ENCODE results near the gene ZC3H4. TPM values are rescaled to one million over a fixed set of nuclear protein-coding genes. Genes with fewer than 3 reads are reported as not detected.

Gene ZC3H4
- total and polyA plus RNA-seq, 9 of the 15 experiments (the other 6 are each of a cell fraction or from before 2014, with no cell fraction given), result 2.2 to 75.6 (median 18.3) TPM

DNA sequence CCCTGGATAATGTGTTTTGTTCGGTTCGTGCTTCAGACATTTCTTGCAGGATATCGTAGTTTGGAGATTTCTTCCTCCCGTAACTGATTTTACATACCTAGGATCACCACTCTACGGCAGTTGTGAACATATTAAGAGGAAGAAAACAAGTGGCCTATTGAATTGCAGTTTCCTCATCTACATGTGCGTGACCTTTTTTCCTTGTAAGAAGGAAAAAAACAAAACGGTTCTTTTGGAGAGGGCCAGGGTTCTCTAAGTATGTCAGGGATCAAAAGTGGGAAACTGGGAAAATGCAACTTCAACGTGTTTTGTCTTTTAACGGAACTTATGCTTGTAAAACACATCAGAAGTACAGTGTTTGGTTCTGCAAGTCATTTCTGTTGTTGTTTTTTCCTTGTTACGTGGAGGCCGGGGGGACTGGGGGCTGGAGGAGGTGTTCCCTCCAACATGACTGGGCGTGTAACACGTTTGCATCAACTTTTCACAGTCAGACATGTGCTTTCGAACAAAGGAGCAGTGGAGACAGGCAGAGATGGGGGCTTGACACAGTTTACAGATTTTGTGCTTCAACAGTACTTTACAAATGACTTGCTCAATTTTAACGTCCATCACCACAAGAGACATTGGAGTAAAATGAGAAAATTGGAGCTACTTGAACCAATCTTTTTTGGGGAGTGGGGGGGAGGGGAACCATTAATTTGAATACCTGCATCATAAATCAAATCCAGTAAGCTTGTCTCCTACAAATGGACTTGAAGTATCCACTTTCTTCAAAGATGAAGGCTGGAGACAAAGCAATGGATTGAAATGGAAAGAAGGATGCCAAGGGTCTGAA is 3.8 kb downstream of the ZC3H4 start (continued):
- TF ChIP-seq ZNF431 (CRISPR knock-in tag; IDR thresholded peaks at IDR 0.05) (no peak), ZNF121 (CRISPR knock-in tag; conservative IDR thresholded peaks at IDR 0.05) (no peak), RBM34 (IDR thresholded peaks at IDR 0.05; ENCODE audit: borderline replicate concordance, insufficient read depth, low read length) (no peak), POLR2G (IDR thresholded peaks at IDR 0.05; ENCODE audit: low read depth, low read length) (peak; percentile 35), CTCFL (IDR thresholded peaks at IDR 0.05; ENCODE audit: borderline replicate concordance, insufficient read depth, low read depth, low read length, poor library complexity, severe bottlenecking) (no peak), ZNF165 (CRISPR knock-in tag; IDR thresholded peaks at IDR 0.05; ENCODE audit: borderline replicate concordance) (no peak), MAFF (IDR thresholded peaks at IDR 0.05; ENCODE audit: low read length) (peak; percentile 75), ELK3 (CRISPR knock-in tag; IDR thresholded peaks at IDR 0.05) (no peak), SMARCA4 (IDR thresholded peaks at IDR 0.05) (peak; percentile 13; the same call in 1 of the 2 replicates), ARID3B (CRISPR knock-in tag; IDR thresholded peaks at IDR 0.05; ENCODE audit: borderline replicate concordance) (no peak), PURB (CRISPR knock-in tag; IDR thresholded peaks at IDR 0.05; ENCODE audit: low read depth) (no peak), SNIP1 (IDR thresholded peaks at IDR 0.05; ENCODE audit: low read depth) (no peak), ZNF184 (CRISPR knock-in tag; IDR thresholded peaks at IDR 0.05) (no peak), KDM1A (IDR thresholded peaks at IDR 0.05) (peak in 1 of 2 experiments; percentile 52; a peak in 1 of 4 replicates), ZNF133 (CRISPR knock-in tag; IDR thresholded peaks at IDR 0.05) (no peak), NKRF (IDR thresholded peaks at IDR 0.05; ENCODE audit: borderline replicate concordance) (peak; percentile 87), TAF15 (IDR thresholded peaks at IDR 0.05; ENCODE audit: low read depth, low read length) (no peak), CBFA2T2 (conservative IDR thresholded peaks at IDR 0.05) (no peak), ARHGAP35 (IDR thresholded peaks at IDR 0.05; ENCODE audit: partially characterized antibody) (no peak), SP2 (IDR thresholded peaks at IDR 0.05; ENCODE audit: extremely low read depth, low read depth, low read length, poor library complexity, severe bottlenecking) (no peak), FOXP1 (CRISPR knock-in tag; IDR thresholded peaks at IDR 0.05) (peak; percentile 86)
